ENCODE data around the gene SCNN1A.

Gene SCNN1A

DNA sequence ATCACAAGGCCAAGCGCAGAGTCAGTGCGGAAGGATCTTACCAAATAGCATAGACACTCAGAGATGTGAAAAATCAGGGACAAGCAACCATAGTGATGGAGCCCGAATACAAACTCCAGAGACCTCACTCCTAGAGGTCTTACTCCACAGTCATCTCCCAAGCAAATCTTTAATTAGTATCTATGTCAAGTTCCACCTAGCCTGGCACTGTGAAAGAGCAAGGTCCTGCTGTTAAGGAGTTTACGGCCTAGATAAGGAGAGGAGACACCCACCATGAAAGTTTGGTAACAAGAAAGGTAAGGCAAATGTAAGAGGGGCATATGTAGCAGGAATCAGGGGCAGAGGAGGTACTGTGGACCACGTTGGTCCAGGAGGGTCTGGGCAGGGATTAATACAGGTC, 72.3 kb downstream of the SCNN1A start:
- Histone ChIP-seq H3K36me3 (ENCODE audit: insufficient read depth, low read length) (no peaks in the 10 kb centered on the region), H3K4me3 (ENCODE audit: low read depth, low read length, poor library complexity, severe bottlenecking) (no peak overlapping the region), H3K4me1 (ENCODE audit: insufficient read depth, low read length, severe bottlenecking) (no peaks in the 10 kb centered on the region), H3K27me3 (ENCODE audit: insufficient read depth, low read length) (peaks cover 5% of the 10 kb centered on the region; the same call in 1 of the 2 replicates), H3F3A (ENCODE audit: insufficient read depth, low read length) (no peaks in the 10 kb centered on the region), H3K9me3 (ENCODE audit: low read length) (no peaks in the 10 kb centered on the region), H3K9me2 (ENCODE audit: low read depth, low read length) (no peaks in the 10 kb centered on the region), H4K20me1 (ENCODE audit: insufficient read depth, low read length) (no peaks in the 10 kb centered on the region), H2AFZ (ENCODE audit: low read length) (no peak overlapping the region), H3K27ac (ENCODE audit: low read depth, low read length, poor library complexity, severe bottlenecking) (no peak overlapping the region), H3K79me2 (ENCODE audit: insufficient read depth, low read length) (no peaks in the 10 kb centered on the region), H3K9ac (ENCODE audit: low read length) (no peak overlapping the region), H3K4me2 (ENCODE audit: low read length) (no peak overlapping the region)
- TF ChIP-seq EZH2 (IDR thresholded peaks at IDR 0.05; ENCODE audit: borderline replicate concordance, low read length), result no peak
- TF ChIP-seq, protein P1, sequence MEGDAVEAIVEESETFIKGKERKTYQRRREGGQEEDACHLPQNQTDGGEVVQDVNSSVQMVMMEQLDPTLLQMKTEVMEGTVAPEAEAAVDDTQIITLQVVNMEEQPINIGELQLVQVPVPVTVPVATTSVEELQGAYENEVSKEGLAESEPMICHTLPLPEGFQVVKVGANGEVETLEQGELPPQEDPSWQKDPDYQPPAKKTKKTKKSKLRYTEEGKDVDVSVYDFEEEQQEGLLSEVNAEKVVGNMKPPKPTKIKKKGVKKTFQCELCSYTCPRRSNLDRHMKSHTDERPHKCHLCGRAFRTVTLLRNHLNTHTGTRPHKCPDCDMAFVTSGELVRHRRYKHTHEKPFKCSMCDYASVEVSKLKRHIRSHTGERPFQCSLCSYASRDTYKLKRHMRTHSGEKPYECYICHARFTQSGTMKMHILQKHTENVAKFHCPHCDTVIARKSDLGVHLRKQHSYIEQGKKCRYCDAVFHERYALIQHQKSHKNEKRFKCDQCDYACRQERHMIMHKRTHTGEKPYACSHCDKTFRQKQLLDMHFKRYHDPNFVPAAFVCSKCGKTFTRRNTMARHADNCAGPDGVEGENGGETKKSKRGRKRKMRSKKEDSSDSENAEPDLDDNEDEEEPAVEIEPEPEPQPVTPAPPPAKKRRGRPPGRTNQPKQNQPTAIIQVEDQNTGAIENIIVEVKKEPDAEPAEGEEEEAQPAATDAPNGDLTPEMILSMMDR (IDR thresholded peaks at IDR 0.05; ENCODE audit: low read length), result no peak

DNA sequence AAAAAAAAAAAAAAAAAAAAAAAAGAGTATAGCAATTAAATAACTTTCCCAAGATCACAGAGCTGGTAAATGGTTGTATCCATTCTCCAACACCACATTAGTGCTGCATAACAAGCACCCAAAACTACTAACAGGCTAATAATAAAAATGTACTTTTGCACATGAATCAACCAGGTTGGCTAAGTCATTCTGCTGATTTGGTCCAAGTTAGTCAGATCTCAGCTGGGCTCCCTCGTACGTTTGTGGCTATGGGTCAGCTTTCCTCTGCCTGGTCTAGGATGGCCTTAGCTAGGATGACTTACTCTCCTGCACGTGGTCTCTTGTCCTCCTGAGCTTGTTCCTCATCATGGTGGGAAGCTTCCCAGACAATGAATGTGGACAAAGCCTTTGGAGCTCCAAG, 72.7 kb downstream of the SCNN1A start:
- TF ChIP-seq, protein P1 (IDR thresholded peaks at IDR 0.05; ENCODE audit: low read length), result no peak
- H3K4me1 ChIP-seq (ENCODE audit: insufficient read depth, low read length, severe bottlenecking), result no peaks in the 10 kb centered on the region
- no peaks in the 10 kb centered on the region for H3K9me2 ChIP-seq (ENCODE audit: low read depth, low read length)
- H3K4me2 ChIP-seq (ENCODE audit: low read length), result no peak overlapping the region
- no peaks in the 10 kb centered on the region for H3K79me2 ChIP-seq (ENCODE audit: insufficient read depth, low read length)
- no peaks in the 10 kb centered on the region for H3K9me3 ChIP-seq (ENCODE audit: low read length)
- H4K20me1 ChIP-seq (ENCODE audit: insufficient read depth, low read length), result no peaks in the 10 kb centered on the region
- H2AFZ ChIP-seq (ENCODE audit: low read length), result no peak overlapping the region
- H3K9ac ChIP-seq (ENCODE audit: low read length), result no peak overlapping the region
- H3K27ac ChIP-seq (ENCODE audit: low read depth, low read length, poor library complexity, severe bottlenecking), result no peak overlapping the region
- no peaks in the 10 kb centered on the region for H3K36me3 ChIP-seq (ENCODE audit: insufficient read depth, low read length)
- no peaks in the 10 kb centered on the region for H3F3A ChIP-seq (ENCODE audit: insufficient read depth, low read length)
- no peak overlapping the region for H3K4me3 ChIP-seq (ENCODE audit: low read depth, low read length, poor library complexity, severe bottlenecking)
- peaks cover 5% of the 10 kb centered on the region; the same call in 1 of the 2 replicates for H3K27me3 ChIP-seq (ENCODE audit: insufficient read depth, low read length)

DNA sequence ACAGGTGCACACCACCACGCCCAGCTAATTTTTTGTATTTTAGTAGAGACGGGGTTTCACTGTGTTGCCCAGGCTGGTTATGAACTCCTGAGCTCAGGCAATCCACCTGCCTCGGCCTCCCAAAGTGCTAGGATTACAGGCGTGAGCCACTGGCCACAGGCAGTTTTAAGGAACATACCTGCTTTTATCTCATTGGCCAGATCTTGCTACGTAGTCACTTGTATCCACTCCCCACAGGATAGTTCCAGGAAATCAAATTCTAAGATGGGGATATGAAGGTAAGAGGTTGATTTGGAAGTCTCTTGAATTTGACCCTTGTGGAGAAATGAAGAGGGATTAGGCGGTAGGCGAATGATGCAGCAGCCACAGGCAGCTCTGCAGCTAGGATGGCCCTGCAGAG, 73.6 kb downstream of the SCNN1A start:
- Histone ChIP-seq H4K20me1 (ENCODE audit: insufficient read depth, low read length) (no peaks in the 10 kb centered on the region), H3K9me3 (ENCODE audit: low read length) (no peaks in the 10 kb centered on the region), H3K36me3 (ENCODE audit: insufficient read depth, low read length) (no peaks in the 10 kb centered on the region), H3K4me3 (ENCODE audit: low read depth, low read length, poor library complexity, severe bottlenecking) (no peak overlapping the region), H2AFZ (ENCODE audit: low read length) (no peak overlapping the region), H3K9ac (ENCODE audit: low read length) (no peak overlapping the region), H3K27ac (ENCODE audit: low read depth, low read length, poor library complexity, severe bottlenecking) (no peak overlapping the region), H3F3A (ENCODE audit: insufficient read depth, low read length) (no peaks in the 10 kb centered on the region), H3K79me2 (ENCODE audit: insufficient read depth, low read length) (no peaks in the 10 kb centered on the region), H3K4me1 (ENCODE audit: insufficient read depth, low read length, severe bottlenecking) (no peaks in the 10 kb centered on the region), H3K4me2 (ENCODE audit: low read length) (no peak overlapping the region), H3K9me2 (ENCODE audit: low read depth, low read length) (no peaks in the 10 kb centered on the region), H3K27me3 (ENCODE audit: insufficient read depth, low read length) (peaks cover under 1% of the 10 kb centered on the region; the same call in 1 of the 2 replicates)
- TF ChIP-seq, protein P1 (IDR thresholded peaks at IDR 0.05; ENCODE audit: low read length), result no peak
- TF ChIP-seq EZH2 (IDR thresholded peaks at IDR 0.05; ENCODE audit: borderline replicate concordance, low read length), result no peak

Measured in OCI-LY1 (cell line).